H4 (cell line): ENCODE data around the gene SFPQ. TPM values are rescaled to one million over a fixed set of nuclear protein-coding genes. Genes with fewer than 3 reads are reported as not detected.
"Not testable (repeated sequence)": the region's sequence is repeated elsewhere in the genome, so short reads cannot be mapped to it uniquely, and the experiment has no call there.

Experiments
- DNase-seq: peaks from one replicate; pipeline ENCODE4 v3.0.0-alpha.2; 2015; ENCODE audit warnings: low spot score
- total RNA-seq: library from RNA; depleted of rRNA; stranded (reverse); fragments of >200 nt; shearing (Covaris generic); gene quantifications from 2 replicates; pipeline ENCODE4 v1.2.3, GENCODE V29; 2014; rRNA removed

Gene SFPQ
- total RNA-seq, 1 experiment from 2014 or later, result 134 TPM

DNA sequence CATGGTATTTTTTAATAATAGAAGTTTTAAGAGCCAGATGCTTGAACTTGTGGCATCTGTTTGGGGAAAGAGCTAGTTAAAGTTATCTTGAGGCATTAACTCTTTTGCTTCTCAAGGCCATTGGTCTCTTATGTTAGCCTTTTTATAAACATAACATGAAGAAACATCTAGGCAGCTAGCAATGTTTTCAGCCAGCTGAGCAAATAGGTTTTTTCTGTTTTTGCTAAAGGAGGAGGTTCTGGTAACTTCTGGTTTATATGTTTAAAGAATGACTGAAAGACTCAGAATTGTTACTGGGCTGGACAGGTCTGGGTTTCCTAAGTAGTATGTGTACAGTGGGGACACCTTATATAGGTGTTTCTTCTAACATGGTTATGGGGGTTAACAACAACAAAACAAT is 50.7 kb downstream of the SFPQ start:
- not testable (repeated sequence) for DNase-seq

DNA sequence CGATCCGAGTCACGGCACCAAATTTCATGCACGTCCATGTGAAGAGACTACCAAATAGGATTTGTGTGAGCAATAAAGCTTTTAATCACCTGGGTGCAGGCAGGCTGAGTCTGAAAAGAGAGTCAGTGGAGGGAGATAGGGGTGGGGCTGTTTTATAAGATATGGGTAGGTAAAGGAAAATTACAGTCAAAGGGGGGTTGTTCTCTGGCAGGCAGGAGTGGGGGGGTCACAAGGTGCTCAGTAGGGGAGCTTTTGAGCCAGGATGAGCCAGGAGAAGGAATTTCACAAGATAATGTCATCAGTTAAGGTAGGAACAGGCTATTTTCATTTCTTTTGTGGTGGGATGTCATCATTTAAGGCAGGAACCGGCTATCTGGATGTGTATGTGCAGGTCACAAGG is 55.4 kb downstream of the SFPQ start:
- DNase-seq, result not testable (repeated sequence)

DNA sequence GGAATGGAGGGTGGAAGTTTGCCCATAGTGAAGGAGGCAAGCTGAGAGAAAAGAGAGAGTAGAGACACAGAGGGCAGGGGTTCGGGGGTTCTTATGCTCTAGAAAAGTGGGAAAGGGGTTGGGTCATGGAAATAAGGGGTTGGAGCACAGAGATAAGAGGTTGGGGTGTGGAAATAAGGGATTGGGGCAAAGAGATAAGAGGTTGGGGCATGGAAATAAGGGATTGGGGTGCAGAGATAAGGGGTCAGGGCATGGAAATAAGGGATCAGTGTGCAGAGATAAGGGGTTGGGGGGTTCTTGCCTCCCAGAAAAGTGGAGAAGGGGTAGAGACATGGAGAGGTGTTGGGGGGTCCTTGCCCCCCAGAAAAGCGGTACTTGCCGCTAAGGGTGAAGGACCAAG is 56.2 kb downstream of the SFPQ start:
- DNase-seq, result no peak

Other genes starting within 250 kb of the SFPQ start
- 26.0 and 28.7 TPM in 2 replicates for gene TMEM35B, start 207.8 kb downstream of the SFPQ start, total RNA-seq
- gene ZMYM6, start 161.2 kb downstream of the SFPQ start, total RNA-seq, result 4.4 and 7.6 TPM in 2 replicates
- 6.8 and 11.1 TPM in 2 replicates for gene ZMYM1, start 113.8 kb downstream of the SFPQ start, total RNA-seq
- 12.0 and 14.4 TPM in 2 replicates for gene ZMYM4, start 75.6 kb upstream of the SFPQ start, total RNA-seq